T-helper 9 cell (primary cell): Measurements from ENCODE around the gene CBX4.
A peak's percentile ranks its signal among the peaks of the same experiment; 100 is the strongest.

Experiments used
- DNase-seq: peaks from one replicate; pipeline ENCODE4 v3.0.0-alpha.2; 2020

Gene CBX4

GRCh38 chr17:79841369-79842135 lies 2.3 kb upstream of the CBX4 start:
- peak; percentile 18 for DNase-seq

DNA sequence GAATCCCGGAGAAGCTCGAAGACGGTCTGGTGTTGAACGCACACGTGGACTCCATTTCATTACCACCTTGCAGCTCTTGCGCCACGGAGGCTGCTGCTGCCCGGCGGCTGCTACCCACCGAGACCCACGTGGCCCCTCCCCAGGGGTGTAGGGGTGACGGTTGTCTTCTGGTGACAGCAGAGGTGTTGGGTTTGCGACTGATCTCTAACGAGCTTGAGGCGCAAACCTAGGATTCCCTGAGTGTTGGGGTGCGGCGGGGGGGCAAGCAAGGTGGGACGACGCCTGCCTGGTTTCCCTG lies 1.7 kb upstream of the CBX4 start:
- DNase-seq: no peak

DNA sequence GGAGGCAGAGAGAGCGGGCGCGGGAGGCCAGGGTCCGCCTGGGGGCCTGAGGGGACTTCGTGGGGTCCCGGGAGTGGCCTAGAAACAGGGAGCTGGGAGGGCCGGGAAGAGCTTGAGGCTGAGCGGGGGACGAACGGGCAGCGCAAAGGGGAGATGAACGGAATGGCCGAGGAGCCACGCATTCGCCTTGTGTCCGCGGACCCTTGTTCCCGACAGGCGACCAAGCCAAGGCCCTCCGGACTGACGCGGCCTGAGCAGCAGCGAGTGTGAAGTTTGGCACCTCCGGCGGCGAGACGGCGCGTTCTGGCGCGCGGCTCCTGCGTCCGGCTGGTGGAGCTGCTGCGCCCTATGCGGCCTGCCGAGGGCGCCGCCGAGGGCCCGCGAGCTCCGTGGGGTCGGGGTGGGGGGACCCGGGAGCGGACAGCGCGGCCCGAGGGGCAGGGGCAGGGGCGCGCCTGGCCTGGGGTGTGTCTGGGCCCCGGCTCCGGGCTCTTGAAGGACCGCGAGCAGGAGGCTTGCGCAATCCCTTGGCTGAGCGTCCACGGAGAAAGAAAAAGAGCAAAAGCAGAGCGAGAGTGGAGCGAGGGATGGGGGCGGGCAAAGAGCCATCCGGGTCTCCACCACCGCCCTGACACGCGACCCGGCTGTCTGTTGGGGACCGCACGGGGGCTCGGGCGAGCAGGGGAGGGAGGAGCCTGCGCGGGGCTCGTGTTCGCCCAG lies 1.2 kb upstream of the CBX4 start:
- peak; percentile 20 for DNase-seq

DNA sequence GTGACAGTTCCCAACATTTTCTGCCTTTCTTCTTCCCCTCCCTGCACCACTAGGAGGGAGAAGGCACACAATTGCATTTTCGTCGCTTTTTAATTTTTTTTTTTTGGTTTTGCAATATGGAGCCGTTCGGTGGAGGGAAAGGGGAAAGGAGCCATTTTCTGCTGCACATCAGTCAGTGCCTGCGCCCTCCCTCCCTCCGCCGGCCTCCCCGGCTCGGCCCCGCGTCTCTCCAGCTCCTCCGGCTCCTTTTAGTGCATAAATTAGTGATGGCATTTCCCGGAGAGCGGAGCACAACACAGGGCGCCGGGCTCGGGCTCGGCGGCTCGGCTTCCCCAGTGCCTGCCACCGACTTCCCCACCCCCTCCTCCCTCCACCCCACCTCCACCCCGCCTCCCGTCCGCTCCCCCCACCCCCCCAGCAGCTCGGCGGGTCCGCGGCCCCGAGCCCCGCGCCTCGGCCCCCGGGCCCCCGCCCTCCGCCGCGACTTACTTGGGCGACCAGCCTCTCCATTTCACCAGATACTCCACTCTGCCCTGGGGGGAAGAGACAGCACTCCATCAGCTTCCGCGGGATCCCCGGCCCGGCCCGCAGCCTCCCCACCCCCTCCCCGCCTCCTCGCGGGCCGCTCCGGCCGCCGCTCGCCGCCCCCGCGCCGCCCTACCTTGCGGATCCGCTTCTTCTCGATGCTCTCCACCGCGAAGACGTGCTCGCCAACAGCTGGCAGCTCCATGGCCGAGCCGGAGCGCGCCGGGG lies 542 bp downstream of the CBX4 start:
- DNase-seq: peak; percentile 39

GRCh38 chr17:79837888-79838521 lies 1.2 kb downstream of the CBX4 start:
- DNase-seq: peak; percentile 20

DNA sequence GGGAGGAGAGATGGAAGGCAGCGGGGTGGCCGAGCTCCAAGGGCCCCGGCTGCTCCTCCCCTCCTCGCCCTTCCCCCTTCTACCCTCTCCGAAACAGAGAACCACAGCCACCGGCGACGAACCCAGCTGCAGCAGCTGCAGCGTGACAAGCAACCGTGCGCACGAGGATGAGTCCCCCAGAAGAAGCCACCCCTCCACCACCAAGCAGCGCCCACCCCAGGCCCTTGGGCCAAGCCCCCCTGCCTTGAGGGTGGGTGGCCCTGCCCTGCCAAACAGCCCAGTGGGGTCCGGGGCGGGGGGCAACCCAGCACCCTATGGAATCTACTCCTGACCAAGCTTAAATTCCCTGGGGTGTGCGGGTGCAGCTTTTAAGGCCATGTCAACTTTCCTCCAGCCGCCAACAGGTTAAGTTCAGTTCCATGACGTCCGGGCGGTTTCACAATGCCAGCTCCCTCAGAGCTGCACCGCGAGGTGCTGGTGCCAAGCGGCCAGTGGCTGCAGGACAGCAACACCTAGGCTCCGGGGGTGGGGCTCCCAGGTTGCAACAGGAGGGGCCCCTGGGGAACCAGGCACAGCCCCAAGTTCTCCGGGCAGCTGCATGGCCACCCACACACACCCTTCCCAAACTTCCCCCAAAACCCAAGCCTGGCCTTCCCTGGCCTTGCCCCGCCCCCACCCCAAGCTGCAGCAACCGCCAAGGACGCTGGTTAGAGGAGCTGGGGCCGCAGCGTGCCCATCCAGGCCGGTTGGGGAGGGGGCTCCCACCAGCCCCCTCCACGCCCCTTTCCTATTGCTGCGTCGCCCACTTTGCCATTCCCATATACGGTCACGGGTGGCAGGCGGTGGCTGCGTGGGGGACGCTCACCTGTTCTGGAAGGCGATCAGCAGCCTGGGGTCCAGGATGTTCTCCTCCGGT lies 2.0 kb downstream of the CBX4 start:
- DNase-seq: peak; percentile 21

DNA sequence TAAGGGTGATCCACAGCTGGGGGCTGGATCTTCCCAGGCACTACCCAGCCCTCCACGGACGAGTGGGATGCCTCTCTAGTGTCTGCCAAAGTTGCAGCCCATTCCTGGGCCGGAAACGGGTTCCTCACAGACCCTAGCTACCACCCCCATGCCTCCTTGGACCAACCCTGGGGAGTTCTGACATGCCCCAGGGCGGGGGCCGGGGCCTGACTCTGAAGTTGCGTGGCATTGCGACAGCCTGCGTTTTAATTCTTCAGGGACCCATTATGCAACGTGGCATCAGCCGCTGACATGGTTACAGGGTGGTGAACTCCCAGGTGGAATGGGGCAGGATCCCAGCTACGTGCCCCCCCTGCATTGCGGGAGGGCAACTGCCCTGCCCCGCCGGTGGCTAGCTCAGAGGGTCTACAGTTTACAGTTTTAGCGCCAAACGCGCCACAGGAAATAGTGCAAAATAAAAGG lies 2.7 kb downstream of the CBX4 start:
- no peak for DNase-seq

DNA sequence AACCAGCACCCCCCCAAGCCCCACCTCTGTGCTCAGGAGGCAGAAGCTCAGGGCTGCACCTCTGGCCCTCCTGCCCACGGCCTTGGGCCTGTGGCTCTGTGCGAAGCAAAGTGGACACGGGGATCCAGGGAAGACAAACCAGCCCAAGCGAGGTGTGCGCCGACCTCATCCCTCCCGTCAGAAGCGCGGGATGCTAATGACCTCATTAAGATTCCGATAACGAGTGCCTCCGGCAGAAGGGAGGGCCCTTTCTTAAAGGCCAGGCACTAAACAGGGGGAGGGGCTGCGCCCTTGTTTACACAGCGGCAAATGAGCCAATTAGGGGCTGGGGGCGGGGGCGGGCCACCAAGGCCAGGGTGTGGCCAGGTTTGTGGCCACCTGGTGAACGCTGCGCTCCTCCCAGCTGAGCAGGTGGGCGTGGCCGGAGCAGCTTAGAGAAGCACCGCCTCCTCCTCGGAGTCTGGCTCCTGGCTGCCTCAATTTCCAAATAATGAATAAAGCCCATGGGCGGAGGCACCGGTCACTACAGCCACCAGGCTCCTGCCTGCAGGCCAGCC lies 3.2 kb downstream of the CBX4 start:
- no peak for DNase-seq

- DNase-seq: no peak
These were observed 3.8 kb downstream of the CBX4 start for GRCh38 chr17:79835470-79835899.

GRCh38 chr17:79834565-79835469 lies 4.4 kb downstream of the CBX4 start:
- peak; percentile 50 for DNase-seq

GRCh38 chr17:79833744-79834564 lies 5.3 kb downstream of the CBX4 start:
- DNase-seq: no peak

DNA sequence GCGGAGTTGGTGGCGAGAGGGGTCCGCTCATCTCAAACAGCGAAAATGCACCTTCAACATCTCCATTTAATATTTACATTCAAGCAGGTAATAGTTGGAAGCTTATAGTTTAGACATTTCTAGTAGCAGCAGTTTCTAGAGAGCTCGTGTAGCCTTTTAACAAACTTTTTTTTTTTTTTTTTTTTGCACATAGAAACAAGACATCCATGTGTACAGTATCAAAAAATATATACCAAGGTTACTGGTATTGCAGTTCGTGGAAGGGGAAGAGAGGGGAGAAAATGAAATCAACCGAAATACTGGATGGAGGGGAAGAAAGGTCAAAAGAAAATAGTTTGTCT lies 6.2 kb downstream of the CBX4 start:
- DNase-seq: no peak

DNA sequence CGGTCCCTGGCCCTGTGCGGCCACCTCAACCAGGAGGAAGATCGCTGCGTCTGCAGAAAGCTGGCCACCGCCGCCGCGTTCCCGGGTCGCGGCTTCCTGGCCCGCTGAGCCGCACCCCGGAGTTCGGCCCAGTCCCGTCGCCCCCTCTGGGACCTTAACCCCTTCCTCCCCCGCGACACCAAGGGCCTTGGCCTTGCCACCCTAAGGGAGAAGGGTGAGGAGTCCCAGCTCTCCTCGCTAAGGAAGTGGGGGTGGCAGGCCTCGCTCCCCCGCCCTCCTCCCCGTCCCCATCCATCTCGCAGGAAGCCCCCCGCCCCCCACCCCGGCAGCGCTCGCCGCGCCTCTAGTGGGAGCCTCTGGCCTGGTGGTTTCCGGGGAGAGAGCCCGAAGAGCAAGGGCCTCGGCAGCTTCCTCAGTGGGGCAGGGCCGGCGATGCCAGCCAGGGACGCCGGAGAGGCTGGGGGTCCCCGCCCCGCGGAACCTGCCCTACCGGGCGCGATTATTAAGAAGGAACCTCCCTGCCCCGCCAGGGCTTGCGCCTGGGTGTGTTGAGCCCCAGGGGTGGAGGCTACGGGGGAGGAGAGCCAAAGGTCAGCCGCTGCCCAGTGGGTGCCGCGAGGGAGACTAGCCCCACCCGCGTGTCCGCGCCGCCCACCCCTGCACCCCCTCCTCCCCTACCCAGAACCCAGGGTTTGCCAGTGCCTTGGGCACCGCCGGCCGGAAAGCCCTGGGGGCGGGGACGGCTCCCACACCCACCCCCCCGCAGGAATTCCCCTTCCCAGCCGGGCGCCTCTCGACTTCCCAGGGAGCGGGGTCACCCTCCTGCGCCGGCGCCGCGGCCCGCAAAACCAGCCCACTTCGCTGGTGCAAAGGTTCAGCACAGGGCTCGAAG lies 6.8 kb downstream of the CBX4 start:
- DNase-seq: no peak

DNA sequence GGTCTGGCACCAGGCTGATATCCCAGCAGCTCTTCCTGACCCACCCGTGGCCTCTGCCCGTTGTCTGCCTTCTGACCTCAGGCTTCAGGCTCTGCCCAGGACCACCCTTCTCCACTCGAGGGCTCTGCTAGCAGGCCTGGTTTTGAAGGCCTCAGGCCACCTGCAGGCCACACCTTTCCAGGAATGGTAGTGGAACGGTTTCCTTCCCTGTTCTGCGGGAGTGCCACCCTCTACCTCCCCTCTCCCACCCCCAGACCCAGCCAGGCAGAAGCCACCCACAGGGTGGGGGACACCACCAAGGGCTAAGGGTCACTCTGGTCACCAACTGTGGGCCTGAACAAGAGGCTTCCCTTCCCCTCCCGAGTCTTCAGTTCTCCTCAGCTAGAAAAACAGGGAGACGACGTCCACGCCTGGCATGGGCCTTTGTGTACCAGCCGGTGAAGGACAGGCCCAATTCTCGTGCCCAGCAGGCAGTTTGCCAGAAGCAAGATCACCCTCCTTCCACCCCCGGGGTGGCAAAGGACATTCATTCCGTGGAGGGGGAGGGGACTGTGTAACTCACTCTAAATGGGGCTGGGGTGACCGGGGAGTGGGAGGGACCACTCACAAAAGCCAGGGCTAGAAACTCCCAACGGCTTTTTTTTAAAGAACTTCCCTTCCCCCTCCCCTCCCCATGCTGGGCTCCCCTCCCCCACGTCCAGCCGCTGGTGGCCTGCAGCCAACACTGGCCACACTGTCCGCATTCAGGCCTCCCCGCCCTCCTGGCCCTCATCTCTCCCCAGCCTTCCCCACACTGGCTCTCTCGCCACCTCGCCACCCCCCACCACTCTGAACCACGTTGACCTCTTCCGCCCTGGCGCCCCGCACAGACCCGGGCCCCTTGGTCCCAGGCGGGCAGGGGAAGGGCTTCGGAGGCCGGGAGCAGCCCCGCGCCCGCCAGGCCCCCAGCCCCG lies 7.7 kb downstream of the CBX4 start:
- no peak for DNase-seq

DNA sequence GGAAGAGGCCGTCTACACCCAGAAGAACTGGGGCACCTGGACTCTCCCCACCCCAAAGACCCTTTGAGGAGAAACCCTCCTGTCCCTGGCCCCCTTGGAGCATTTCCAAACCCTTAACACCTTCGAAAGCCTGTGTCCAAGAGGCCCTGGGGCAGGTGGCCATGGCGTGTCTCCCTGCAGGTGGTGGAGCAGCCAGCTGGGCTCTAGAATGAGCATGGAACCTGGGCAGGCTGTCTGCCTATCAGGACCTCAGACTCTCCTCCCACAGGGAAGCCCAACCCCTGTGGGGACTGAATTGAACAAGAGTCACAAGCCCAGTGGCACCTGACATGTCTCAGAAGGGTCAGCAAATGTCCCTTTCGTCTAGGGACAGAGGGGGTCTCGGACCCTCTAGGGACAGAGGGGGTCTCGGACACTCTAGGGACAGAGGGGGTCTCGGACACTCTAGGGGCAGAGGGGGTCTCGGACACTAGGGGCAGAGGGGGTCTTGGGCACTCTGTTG lies 8.4 kb downstream of the CBX4 start:
- no peak for DNase-seq

DNA sequence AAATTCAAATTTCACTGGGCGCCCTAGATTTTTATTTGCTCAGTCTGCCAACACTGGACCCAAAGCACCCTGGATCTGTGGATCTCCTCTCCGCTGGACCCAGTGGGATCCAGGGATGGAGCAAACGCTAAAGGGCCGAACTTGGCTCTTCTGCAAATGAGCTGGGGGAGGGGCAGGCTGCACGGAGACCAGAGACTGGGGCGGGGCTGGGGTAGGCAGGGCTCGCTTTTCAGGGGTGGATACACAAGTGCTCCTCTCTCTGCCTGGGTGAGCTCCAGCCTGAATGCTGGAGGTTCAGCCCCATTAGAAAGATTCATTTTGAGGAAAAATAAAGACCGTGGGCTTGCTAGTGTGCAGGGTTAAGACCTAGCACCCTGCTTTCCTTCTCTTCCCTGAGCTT lies 8.9 kb downstream of the CBX4 start:
- DNase-seq: no peak

- DNase-seq: no peak
These were observed 9.8 kb downstream of the CBX4 start for GRCh38 chr17:79829457-79829856.
